ENCODE data around the gene ENO2. TPM values are rescaled to one million over a fixed set of nuclear protein-coding genes. Genes with fewer than 3 reads are reported as not detected.
"Not testable (repeated sequence)": the region's sequence is repeated elsewhere in the genome, so short reads cannot be mapped to it uniquely, and the experiment has no call there.

ENO2 gene
- total RNA-seq, 4 donors from 2014 or later, result 28.7 to 49.7 (median 40.0) TPM

GRCh38 chr12:6868211-6869048 lies 46.0 kb upstream of the ENO2 start:
- TF ChIP-seq EP300 (IDR thresholded peaks at IDR 0.05) (no peak), POLR2A (IDR thresholded peaks at IDR 0.05; ENCODE audit: low read depth) (no peak), POLR2AphosphoS5 (IDR thresholded peaks at IDR 0.05) (no peak), CTCF (IDR thresholded peaks at IDR 0.05) (no peak)
- DNase-seq (ENCODE audit: extremely low spot score), result no peak
- Histone ChIP-seq H3K4me3 (peak overlapping the region; percentile 80 to 97 (median 86)), H3K36me3 (peaks cover 21 to 53% (median 51%) of the 10 kb centered on the region in 4 donors), H3K27ac (replicated peaks in 1 of 4) (peak overlapping the region; percentile 98 to 99 (median 98)), H3K27me3 (no peaks in the 10 kb centered on the region), H3K4me1 (peaks cover 41 to 59% (median 51%) of the 10 kb centered on the region in 4 donors), H3K9me3 (no peaks in the 10 kb centered on the region)
- 6% methylated on average over 22 of the region's 22 CpGs for WGBS
- intact Hi-C loops (cut with DNase I), result no loop called here

GRCh38 chr12:6869049-6870021 lies 45.0 kb upstream of the ENO2 start:
- Histone ChIP-seq H3K4me3 (peak overlapping the region; percentile 80 to 97 (median 86)), H3K27ac (replicated peaks in 1 of 4) (peak overlapping the region; percentile 98 to 99 (median 98)), H3K4me1 (peaks cover 46 to 68% (median 59%) of the 10 kb centered on the region in 4 donors), H3K36me3 (peaks cover 14 to 44% (median 42%) of the 10 kb centered on the region in 4 donors), H3K9me3 (no peaks in the 10 kb centered on the region), H3K27me3 (no peaks in the 10 kb centered on the region)
- DNase-seq (ENCODE audit: extremely low spot score), result peak; percentile 96
- 28% methylated on average over 12 of the region's 12 CpGs for WGBS
- TF ChIP-seq CTCF (IDR thresholded peaks at IDR 0.05) (peak; percentile 80 to 95 (median 92)), POLR2A (IDR thresholded peaks at IDR 0.05; ENCODE audit: low read depth) (no peak), EP300 (IDR thresholded peaks at IDR 0.05) (no peak), POLR2AphosphoS5 (IDR thresholded peaks at IDR 0.05) (peak in 1 of 2 donors; percentile 64)
- intact Hi-C loops (cut with DNase I), result loop anchor here (5.0 kb wide), 2 partner anchors 98 to 243 kb away; no protein-coding TSS in a partner anchor

GRCh38 chr12:6870304-6870703 lies 44.1 kb upstream of the ENO2 start:
- Histone ChIP-seq H3K4me1 (peaks cover 46 to 74% (median 63%) of the 10 kb centered on the region in 4 donors), H3K36me3 (peaks cover 11 to 35% (median 33%) of the 10 kb centered on the region in 4 donors), H3K27ac (replicated peaks in 1 of 4) (peak overlapping the region in 3 of 4 donors; percentile 98 to 99 (median 99))
- not testable (repeated sequence) for H3K4me3 ChIP-seq; H3K9me3 ChIP-seq; DNase-seq (ENCODE audit: extremely low spot score); H3K27me3 ChIP-seq
- intact Hi-C loops (cut with DNase I), result loop anchor here (5.0 kb wide), 2 partner anchors 97 to 242 kb away; no protein-coding TSS in a partner anchor
- 57% methylated on average over 4 of the region's 4 CpGs for WGBS

GRCh38 chr12:6871052-6871957 lies 43.1 kb upstream of the ENO2 start:
- TF ChIP-seq POLR2AphosphoS5 (IDR thresholded peaks at IDR 0.05) (no peak), EP300 (IDR thresholded peaks at IDR 0.05) (no peak), CTCF (IDR thresholded peaks at IDR 0.05) (no peak), POLR2A (IDR thresholded peaks at IDR 0.05; ENCODE audit: low read depth) (no peak)
- no peak for DNase-seq (ENCODE audit: extremely low spot score)
- intact Hi-C loops (cut with DNase I), result loop anchor here (5.0 kb wide), 2 partner anchors 96 to 241 kb away; no protein-coding TSS in a partner anchor
- peaks cover 46 to 74% (median 62%) of the 10 kb centered on the region in 4 donors for H3K4me1 ChIP-seq
- peak overlapping the region; percentile 65 to 88 (median 70) for H3K4me3 ChIP-seq
- no peaks in the 10 kb centered on the region for H3K27me3 ChIP-seq
- peak overlapping the region; percentile 86 to 89 (median 88) for H3K27ac ChIP-seq (replicated peaks in 1 of 4)
- H3K9me3 ChIP-seq, result no peaks in the 10 kb centered on the region
- WGBS, result 67% methylated on average over 11 of the region's 12 CpGs
- peaks cover 11 to 30% (median 24%) of the 10 kb centered on the region in 4 donors for H3K36me3 ChIP-seq
